Measurements from ENCODE around the gene NFRKB.

Gene NFRKB

GRCh38 chr11:129895126-129896041, at the start of gene NFRKB:
TSS of gene NFRKB (minus strand) at chr11:129895578. CDS start at chr11:129892849, 2,729 bp downstream.
- DNase-seq = peak; percentile 82

- DNase-seq = no peak
Measured at GRCh38 chr11:129944696-129945095, 49.3 kb upstream of the NFRKB start.

- DNase-seq = no peak
Measured at GRCh38 chr11:129943036-129943435, 47.7 kb upstream of the NFRKB start.

- DNase-seq = no peak
Measured at GRCh38 chr11:129939510-129939909, 44.1 kb upstream of the NFRKB start.

- DNase-seq = no peak
Measured at GRCh38 chr11:129938764-129939163, 43.4 kb upstream of the NFRKB start.

- no peak for DNase-seq
Measured at GRCh38 chr11:129937592-129938238, 42.3 kb upstream of the NFRKB start.

- no peak for DNase-seq
Measured at GRCh38 chr11:129935723-129936122, 40.3 kb upstream of the NFRKB start.

GRCh38 chr11:129933891-129934290, 38.5 kb upstream of the NFRKB start:
- no peak for DNase-seq

GRCh38 chr11:129933262-129933661, 37.9 kb upstream of the NFRKB start:
- no peak for DNase-seq

- no peak for DNase-seq
Measured at GRCh38 chr11:129932381-129933067, 37.1 kb upstream of the NFRKB start.

- no peak for DNase-seq
Measured at GRCh38 chr11:129930743-129931142, 35.4 kb upstream of the NFRKB start.

GRCh38 chr11:129930296-129930695, 34.9 kb upstream of the NFRKB start:
- no peak for DNase-seq

- DNase-seq = no peak
Measured at GRCh38 chr11:129929721-129930120, 34.3 kb upstream of the NFRKB start.

- DNase-seq = no peak
Measured at GRCh38 chr11:129928923-129929692, 33.7 kb upstream of the NFRKB start.

GRCh38 chr11:129922674-129923073, 27.3 kb upstream of the NFRKB start:
- DNase-seq = no peak

- DNase-seq = no peak
Measured at GRCh38 chr11:129918361-129918760, 23.0 kb upstream of the NFRKB start.

- DNase-seq = no peak
Measured at GRCh38 chr11:129917231-129917630, 21.9 kb upstream of the NFRKB start.

GRCh38 chr11:129911298-129911697, 15.9 kb upstream of the NFRKB start:
- no peak for DNase-seq

GRCh38 chr11:129910360-129910759, 15.0 kb upstream of the NFRKB start:
- DNase-seq = no peak

- no peak for DNase-seq
Measured at GRCh38 chr11:129905402-129905801, 10.0 kb upstream of the NFRKB start.

- no peak for DNase-seq
Measured at GRCh38 chr11:129896062-129896461, 684 bp upstream of the NFRKB start.

GRCh38 chr11:129894278-129895125, 876 bp downstream of the NFRKB start:
- DNase-seq = peak; percentile 21
